Measurements from ENCODE around the gene HAAO. TPM values are rescaled to one million over a fixed set of nuclear protein-coding genes. Genes with fewer than 3 reads are reported as not detected.

HAAO gene
- polyA plus RNA-seq, 4 donors: 23.8 to 147 (median 44.8) TPM

GRCh38 chr2:42809819-42810120 lies 17.4 kb upstream of the HAAO start:
- peak overlapping the region; percentile 43 to 69 (median 65) for H3K4me3 ChIP-seq (ENCODE audit: low read depth in 1 of 3, low read length in 3 of 3)
- peak overlapping the region; percentile 99 to 100 (median 99) for H3K27ac ChIP-seq (ENCODE audit: low read depth in 1 of 3, low read length in 2 of 3)
- peaks cover 0 to 9% (median 0%) of the 10 kb centered on the region in 3 donors for H3K4me1 ChIP-seq (ENCODE audit: control insufficient read depth in 3 of 3, insufficient read depth in 2 of 3, low read depth in 1 of 3, low read length in 2 of 3)
- H3K36me3 ChIP-seq (ENCODE audit: control insufficient read depth in 3 of 3, insufficient read depth in 2 of 3, low read depth in 1 of 3, low read length in 3 of 3): no peaks in the 10 kb centered on the region
- no peaks in the 10 kb centered on the region for H3K9me3 ChIP-seq (ENCODE audit: control insufficient read depth in 2 of 2, insufficient read depth in 1 of 2, low read depth in 1 of 2, low read length in 1 of 2)
- no peaks in the 10 kb centered on the region for H3K27me3 ChIP-seq (ENCODE audit: control insufficient read depth in 3 of 3, insufficient read depth in 3 of 3, low read length in 3 of 3)
- FAIRE-seq: no peak
- peak in 1 of 2 donors; percentile 69 for DNase-seq
- 0 to 1% (median 0%) methylated on average over 20 to 35 of the region's 35 CpGs for WGBS, 3 donors

- peak overlapping the region; percentile 43 to 69 (median 65) for H3K4me3 ChIP-seq (ENCODE audit: low read depth in 1 of 3, low read length in 3 of 3)
- 12 to 34% (median 25%) methylated on average over 10 of the region's 10 CpGs for WGBS, 3 donors
- FAIRE-seq (no peak), DNase-seq (peak; percentile 45 to 81)
- no peaks in the 10 kb centered on the region for H3K27me3 ChIP-seq (ENCODE audit: control insufficient read depth in 3 of 3, insufficient read depth in 3 of 3, low read length in 3 of 3)
- no peaks in the 10 kb centered on the region for H3K36me3 ChIP-seq (ENCODE audit: control insufficient read depth in 3 of 3, insufficient read depth in 2 of 3, low read depth in 1 of 3, low read length in 3 of 3)
- H3K4me1 ChIP-seq (ENCODE audit: control insufficient read depth in 3 of 3, insufficient read depth in 2 of 3, low read depth in 1 of 3, low read length in 2 of 3): peaks cover 0 to 9% (median 0%) of the 10 kb centered on the region in 3 donors
- H3K9me3 ChIP-seq (ENCODE audit: control insufficient read depth in 2 of 2, insufficient read depth in 1 of 2, low read depth in 1 of 2, low read length in 1 of 2): no peaks in the 10 kb centered on the region
- peak overlapping the region; percentile 99 to 100 (median 99) for H3K27ac ChIP-seq (ENCODE audit: low read depth in 1 of 3, low read length in 2 of 3)
Observed at GRCh38 chr2:42809131-42809818, 16.9 kb upstream of the HAAO start.

- no peak overlapping the region for H3K27ac ChIP-seq (ENCODE audit: low read depth in 1 of 3, low read length in 2 of 3)
- FAIRE-seq: no peak
- no peak overlapping the region for H3K4me3 ChIP-seq (ENCODE audit: low read depth in 1 of 3, low read length in 3 of 3)
- 91 to 93% (median 93%) methylated on average over 5 of the region's 5 CpGs for WGBS, 3 donors
- H3K9me3 ChIP-seq (ENCODE audit: control insufficient read depth in 2 of 2, insufficient read depth in 1 of 2, low read depth in 1 of 2, low read length in 1 of 2): no peaks in the 10 kb centered on the region
- no peaks in the 10 kb centered on the region for H3K36me3 ChIP-seq (ENCODE audit: control insufficient read depth in 3 of 3, insufficient read depth in 2 of 3, low read depth in 1 of 3, low read length in 3 of 3)
- peaks cover 0 to 9% (median 0%) of the 10 kb centered on the region in 3 donors for H3K4me1 ChIP-seq (ENCODE audit: control insufficient read depth in 3 of 3, insufficient read depth in 2 of 3, low read depth in 1 of 3, low read length in 2 of 3)
- DNase-seq: no peak
- no peaks in the 10 kb centered on the region for H3K27me3 ChIP-seq (ENCODE audit: control insufficient read depth in 3 of 3, insufficient read depth in 3 of 3, low read length in 3 of 3)
Observed at GRCh38 chr2:42808301-42808700, 15.9 kb upstream of the HAAO start.

DNA sequence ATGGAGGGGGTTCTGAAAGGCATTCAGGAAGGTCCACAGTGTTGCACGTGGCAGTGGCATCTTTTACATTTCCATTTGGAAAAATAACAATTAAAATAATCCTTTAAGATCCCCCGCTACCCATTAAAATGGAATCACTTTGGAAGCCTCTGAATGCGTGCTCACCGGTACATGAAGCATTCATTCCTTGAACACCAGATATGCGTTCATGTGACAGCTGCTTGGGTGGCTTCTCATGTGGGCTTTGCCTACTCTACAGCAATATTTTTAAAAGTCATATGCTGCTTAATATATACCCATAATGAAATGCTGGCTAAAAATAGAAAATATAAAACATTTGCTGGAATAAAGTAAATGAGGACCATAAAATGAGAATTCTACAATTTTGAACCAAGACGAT lies 14.4 kb upstream of the HAAO start:
- no peaks in the 10 kb centered on the region for H3K36me3 ChIP-seq (ENCODE audit: control insufficient read depth in 3 of 3, insufficient read depth in 2 of 3, low read depth in 1 of 3, low read length in 3 of 3)
- H3K27me3 ChIP-seq (ENCODE audit: control insufficient read depth in 3 of 3, insufficient read depth in 3 of 3, low read length in 3 of 3): no peaks in the 10 kb centered on the region
- peaks cover 0 to 7% (median 0%) of the 10 kb centered on the region in 3 donors for H3K4me1 ChIP-seq (ENCODE audit: control insufficient read depth in 3 of 3, insufficient read depth in 2 of 3, low read depth in 1 of 3, low read length in 2 of 3)
- no peak overlapping the region for H3K4me3 ChIP-seq (ENCODE audit: low read depth in 1 of 3, low read length in 3 of 3)
- H3K9me3 ChIP-seq (ENCODE audit: control insufficient read depth in 2 of 2, insufficient read depth in 1 of 2, low read depth in 1 of 2, low read length in 1 of 2): no peaks in the 10 kb centered on the region
- H3K27ac ChIP-seq (ENCODE audit: low read depth in 1 of 3, low read length in 2 of 3): no peak overlapping the region
- FAIRE-seq (no peak), DNase-seq (no peak)
- 86 to 91% (median 90%) methylated on average over 6 of the region's 6 CpGs for WGBS, 3 donors

DNA sequence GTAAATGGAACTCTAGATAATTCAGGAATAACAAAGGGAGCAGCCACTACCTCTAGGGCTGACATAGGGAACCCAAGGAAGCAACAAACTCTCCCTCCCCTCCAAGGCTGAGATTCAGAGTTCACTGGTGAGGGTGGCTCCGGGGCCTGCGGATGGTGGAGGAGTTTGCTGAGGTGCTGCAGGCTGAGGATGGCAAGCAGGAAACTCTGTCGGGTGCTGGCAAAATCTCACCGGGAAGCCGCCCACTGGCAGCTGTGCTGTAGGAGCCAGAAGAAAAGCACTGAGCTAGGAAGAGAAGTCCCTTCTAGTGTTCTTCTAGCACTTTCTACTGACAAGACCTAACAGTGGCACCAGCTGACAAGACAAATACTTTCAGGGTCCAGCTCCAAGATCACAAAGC lies 12.5 kb upstream of the HAAO start:
- no peaks in the 10 kb centered on the region for H3K9me3 ChIP-seq (ENCODE audit: control insufficient read depth in 2 of 2, insufficient read depth in 1 of 2, low read depth in 1 of 2, low read length in 1 of 2)
- no peaks in the 10 kb centered on the region for H3K27me3 ChIP-seq (ENCODE audit: control insufficient read depth in 3 of 3, insufficient read depth in 3 of 3, low read length in 3 of 3)
- no peak for FAIRE-seq
- no peaks in the 10 kb centered on the region for H3K36me3 ChIP-seq (ENCODE audit: control insufficient read depth in 3 of 3, insufficient read depth in 2 of 3, low read depth in 1 of 3, low read length in 3 of 3)
- WGBS, 3 donors: 75 to 79% (median 76%) methylated on average over 5 of the region's 5 CpGs
- peaks cover 0 to 3% (median 0%) of the 10 kb centered on the region in 3 donors for H3K4me1 ChIP-seq (ENCODE audit: control insufficient read depth in 3 of 3, insufficient read depth in 2 of 3, low read depth in 1 of 3, low read length in 2 of 3)
- H3K4me3 ChIP-seq (ENCODE audit: low read depth in 1 of 3, low read length in 3 of 3): no peak overlapping the region
- no peak overlapping the region for H3K27ac ChIP-seq (ENCODE audit: low read depth in 1 of 3, low read length in 2 of 3)
- no peak for DNase-seq

DNA sequence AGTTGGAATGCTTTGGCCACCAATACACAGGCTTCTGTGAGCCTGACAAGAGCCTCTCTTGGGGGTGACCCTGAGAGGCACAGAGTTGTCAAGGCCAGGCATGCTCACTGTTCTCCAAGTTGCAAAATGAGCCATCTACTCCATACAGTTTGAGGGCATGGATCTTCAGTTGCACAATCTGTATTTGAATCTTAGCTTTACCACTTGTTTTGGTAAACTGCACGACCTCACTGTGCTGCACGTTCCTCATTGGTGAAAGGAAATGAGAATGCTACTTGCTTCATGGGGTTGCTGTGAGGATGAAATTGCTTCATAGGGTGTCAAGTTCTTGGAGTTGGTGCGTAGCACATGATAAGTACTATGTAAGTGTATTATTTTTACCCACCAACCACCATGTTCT lies 12.0 kb upstream of the HAAO start:
- DNase-seq (no peak), FAIRE-seq (no peak)
- no peaks in the 10 kb centered on the region for H3K9me3 ChIP-seq (ENCODE audit: control insufficient read depth in 2 of 2, insufficient read depth in 1 of 2, low read depth in 1 of 2, low read length in 1 of 2)
- no peaks in the 10 kb centered on the region for H3K27me3 ChIP-seq (ENCODE audit: control insufficient read depth in 3 of 3, insufficient read depth in 3 of 3, low read length in 3 of 3)
- no peaks in the 10 kb centered on the region for H3K36me3 ChIP-seq (ENCODE audit: control insufficient read depth in 3 of 3, insufficient read depth in 2 of 3, low read depth in 1 of 3, low read length in 3 of 3)
- H3K4me3 ChIP-seq (ENCODE audit: low read depth in 1 of 3, low read length in 3 of 3): no peak overlapping the region
- H3K27ac ChIP-seq (ENCODE audit: low read depth in 1 of 3, low read length in 2 of 3): no peak overlapping the region
- 57 to 58% (median 57%) methylated on average over 3 of the region's 3 CpGs for WGBS, 3 donors
- H3K4me1 ChIP-seq (ENCODE audit: control insufficient read depth in 3 of 3, insufficient read depth in 2 of 3, low read depth in 1 of 3, low read length in 2 of 3): peaks cover 0 to 3% (median 0%) of the 10 kb centered on the region in 3 donors

GRCh38 chr2:42802150-42802549 lies 9.8 kb upstream of the HAAO start:
- H3K27ac ChIP-seq (ENCODE audit: low read depth in 1 of 3, low read length in 2 of 3): no peak overlapping the region
- no peak for FAIRE-seq
- no peak overlapping the region for H3K4me3 ChIP-seq (ENCODE audit: low read depth in 1 of 3, low read length in 3 of 3)
- H3K9me3 ChIP-seq (ENCODE audit: control insufficient read depth in 2 of 2, insufficient read depth in 1 of 2, low read depth in 1 of 2, low read length in 1 of 2): no peaks in the 10 kb centered on the region
- no peak for DNase-seq
- WGBS, 3 donors: 85 to 90% (median 89%) methylated on average over 6 of the region's 6 CpGs
- no peaks in the 10 kb centered on the region for H3K4me1 ChIP-seq (ENCODE audit: control insufficient read depth in 3 of 3, insufficient read depth in 2 of 3, low read depth in 1 of 3, low read length in 2 of 3)
- no peaks in the 10 kb centered on the region for H3K27me3 ChIP-seq (ENCODE audit: control insufficient read depth in 3 of 3, insufficient read depth in 3 of 3, low read length in 3 of 3)
- H3K36me3 ChIP-seq (ENCODE audit: control insufficient read depth in 3 of 3, insufficient read depth in 2 of 3, low read depth in 1 of 3, low read length in 3 of 3): peaks cover 0 to 3% (median 0%) of the 10 kb centered on the region in 3 donors

- Histone ChIP-seq H3K36me3 (ENCODE audit: control insufficient read depth in 3 of 3, insufficient read depth in 2 of 3, low read depth in 1 of 3, low read length in 3 of 3) (peaks cover 0 to 4% (median 0%) of the 10 kb centered on the region in 3 donors), H3K4me3 (ENCODE audit: low read depth in 1 of 3, low read length in 3 of 3) (no peak overlapping the region), H3K4me1 (ENCODE audit: control insufficient read depth in 3 of 3, insufficient read depth in 2 of 3, low read depth in 1 of 3, low read length in 2 of 3) (no peaks in the 10 kb centered on the region), H3K27ac (ENCODE audit: low read depth in 1 of 3, low read length in 2 of 3) (no peak overlapping the region), H3K9me3 (ENCODE audit: control insufficient read depth in 2 of 2, insufficient read depth in 1 of 2, low read depth in 1 of 2, low read length in 1 of 2) (no peaks in the 10 kb centered on the region), H3K27me3 (ENCODE audit: control insufficient read depth in 3 of 3, insufficient read depth in 3 of 3, low read length in 3 of 3) (no peaks in the 10 kb centered on the region)
- DNase-seq (no peak), FAIRE-seq (no peak)
- 36 to 55% (median 55%) methylated on average over 4 of the region's 4 CpGs for WGBS, 3 donors
Observed at GRCh38 chr2:42801381-42801780, 9.0 kb upstream of the HAAO start.

DNA sequence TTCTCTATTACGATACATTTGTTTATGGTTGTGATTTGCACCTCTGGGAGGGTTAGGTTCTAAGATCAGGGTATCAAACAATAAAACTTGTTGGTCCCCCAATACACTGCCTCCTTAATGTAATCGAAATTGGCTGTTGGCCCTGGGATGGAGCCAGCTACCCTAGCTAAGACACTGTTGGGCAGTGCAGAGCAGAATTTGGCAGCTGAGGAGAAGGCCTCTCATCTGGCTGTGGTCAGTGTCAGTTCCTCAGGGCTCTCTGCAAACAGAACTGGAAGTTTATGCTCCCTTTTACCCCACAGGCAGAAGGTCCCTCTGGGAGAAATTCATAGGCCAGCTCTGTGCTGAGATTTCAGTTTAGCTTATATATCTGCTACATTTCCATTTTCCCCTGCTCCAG lies 8.6 kb upstream of the HAAO start:
- peaks cover 0 to under 1% (median 0%) of the 10 kb centered on the region in 3 donors for H3K4me1 ChIP-seq (ENCODE audit: control insufficient read depth in 3 of 3, insufficient read depth in 2 of 3, low read depth in 1 of 3, low read length in 2 of 3)
- no peaks in the 10 kb centered on the region for H3K9me3 ChIP-seq (ENCODE audit: control insufficient read depth in 2 of 2, insufficient read depth in 1 of 2, low read depth in 1 of 2, low read length in 1 of 2)
- H3K4me3 ChIP-seq (ENCODE audit: low read depth in 1 of 3, low read length in 3 of 3): no peak overlapping the region
- FAIRE-seq: no peak
- H3K36me3 ChIP-seq (ENCODE audit: control insufficient read depth in 3 of 3, insufficient read depth in 2 of 3, low read depth in 1 of 3, low read length in 3 of 3): peaks cover 0 to 4% (median 0%) of the 10 kb centered on the region in 3 donors
- H3K27ac ChIP-seq (ENCODE audit: low read depth in 1 of 3, low read length in 2 of 3): no peak overlapping the region
- H3K27me3 ChIP-seq (ENCODE audit: control insufficient read depth in 3 of 3, insufficient read depth in 3 of 3, low read length in 3 of 3): no peaks in the 10 kb centered on the region
- WGBS, 3 donors: 37 to 61% (median 53%) methylated on average over 2 of the region's 2 CpGs
- DNase-seq: no peak
